ENCODE data around the gene CSMD2.

CSMD2 gene

GRCh38 chr1:33972676-33973395 is 192.2 kb downstream of the CSMD2 start:
- no peak overlapping the region for H3K9ac ChIP-seq (ENCODE audit: low read length)
- H3K4me1 ChIP-seq (ENCODE audit: low read length), result no peaks in the 10 kb centered on the region
- H3K27ac ChIP-seq (ENCODE audit: low read length), result no peak overlapping the region
- no peak overlapping the region for H3K4me3 ChIP-seq (ENCODE audit: low read length)
- H3K9me3 ChIP-seq (ENCODE audit: insufficient read depth, low read length), result no peaks in the 10 kb centered on the region
- H3K79me2 ChIP-seq (ENCODE audit: low read length), result no peaks in the 10 kb centered on the region
- H4K20me1 ChIP-seq (ENCODE audit: insufficient read depth, low read length), result no peaks in the 10 kb centered on the region
- TF ChIP-seq CTCF (IDR thresholded peaks at IDR 0.05; ENCODE audit: low read depth, low read length) (no peak), EZH2phosphoT487 (IDR thresholded peaks at IDR 0.05; ENCODE audit: low read depth) (no peak)
- H3K4me2 ChIP-seq (ENCODE audit: low read length), result no peak overlapping the region
- H2AFZ ChIP-seq (ENCODE audit: low read depth, low read length), result no peak overlapping the region
- no peaks in the 10 kb centered on the region for H3K36me3 ChIP-seq (replicated peaks; ENCODE audit: low read depth, low read length)
- 0 out of 2 replicates have a peak, but pooled peaks cover 5% of the 10 kb centered on the region for H3K27me3 ChIP-seq (ENCODE audit: low read depth, low read length)

DNA sequence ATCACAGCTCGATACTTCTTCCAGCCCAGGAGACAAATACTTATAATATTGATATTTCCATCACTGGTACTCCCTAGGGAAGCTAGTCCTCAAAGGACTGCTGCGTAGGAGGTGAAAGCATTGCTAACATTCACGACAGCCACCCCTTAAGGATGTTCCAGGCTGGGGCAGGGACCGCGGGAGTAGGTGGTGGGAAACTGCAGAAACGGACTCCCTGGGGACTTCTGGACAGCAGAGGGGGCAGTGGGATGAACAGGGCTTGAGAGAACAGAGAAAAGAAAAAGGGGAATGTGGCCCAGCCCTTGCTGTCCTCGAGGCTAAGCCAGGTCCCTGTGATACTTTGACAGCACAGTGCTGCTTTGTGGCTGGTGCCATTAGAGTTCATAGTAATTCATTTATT is 193.1 kb downstream of the CSMD2 start:
- H3K4me1 ChIP-seq (ENCODE audit: low read length), result no peaks in the 10 kb centered on the region
- H3K9me3 ChIP-seq (ENCODE audit: insufficient read depth, low read length), result no peaks in the 10 kb centered on the region
- no peaks in the 10 kb centered on the region for H3K27me3 ChIP-seq (ENCODE audit: low read depth, low read length)
- no peak overlapping the region for H2AFZ ChIP-seq (ENCODE audit: low read depth, low read length)
- H3K27ac ChIP-seq (ENCODE audit: low read length), result no peak overlapping the region
- H3K79me2 ChIP-seq (ENCODE audit: low read length), result no peaks in the 10 kb centered on the region
- no peaks in the 10 kb centered on the region for H4K20me1 ChIP-seq (ENCODE audit: insufficient read depth, low read length)
- no peak overlapping the region for H3K4me3 ChIP-seq (ENCODE audit: low read length)
- H3K9ac ChIP-seq (ENCODE audit: low read length), result no peak overlapping the region
- no peaks in the 10 kb centered on the region for H3K36me3 ChIP-seq (replicated peaks; ENCODE audit: low read depth, low read length)
- no peak overlapping the region for H3K4me2 ChIP-seq (ENCODE audit: low read length)
- TF ChIP-seq CTCF (IDR thresholded peaks at IDR 0.05; ENCODE audit: low read depth, low read length) (no peak), EZH2phosphoT487 (IDR thresholded peaks at IDR 0.05; ENCODE audit: low read depth) (no peak)

DNA sequence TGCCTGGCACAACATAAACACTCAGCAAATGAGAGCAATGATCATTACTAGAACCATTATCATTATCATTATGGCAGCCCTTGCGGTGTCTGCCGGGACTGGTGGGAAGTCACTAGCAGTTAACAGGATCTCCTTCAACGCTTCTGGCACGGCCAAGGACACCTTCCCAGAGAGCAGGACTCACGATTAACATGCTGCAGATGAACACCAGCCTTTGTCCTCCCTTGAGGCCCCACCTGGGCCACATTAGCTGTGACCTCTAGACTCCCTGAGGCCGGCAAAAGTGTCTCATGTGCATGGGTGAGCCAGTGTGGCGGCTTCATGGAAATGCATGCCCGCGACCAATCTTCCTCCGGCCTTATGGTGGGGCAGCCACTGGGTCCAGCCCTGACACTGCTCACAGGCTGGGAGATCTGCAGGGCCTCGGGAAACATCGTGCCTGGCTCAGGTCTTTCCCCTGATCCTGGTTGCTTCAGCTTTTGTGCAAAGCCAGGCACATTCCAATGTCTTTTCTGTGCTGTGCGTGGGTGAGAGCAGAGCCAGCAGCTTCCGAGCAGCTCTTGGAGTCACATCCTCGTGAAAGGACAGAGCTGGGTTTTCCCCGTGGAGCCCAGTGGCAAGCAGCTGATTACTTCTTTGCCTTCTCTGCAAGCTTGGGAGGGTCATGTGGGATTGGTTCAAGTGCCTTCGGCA is 193.9 kb downstream of the CSMD2 start:
- Histone ChIP-seq H3K4me2 (ENCODE audit: low read length) (no peak overlapping the region), H3K9ac (ENCODE audit: low read length) (no peak overlapping the region)

More for the DNA sequence above, 193.9 kb downstream of the CSMD2 start:
- Histone ChIP-seq H3K9me3 (ENCODE audit: insufficient read depth, low read length) (no peaks in the 10 kb centered on the region), H2AFZ (ENCODE audit: low read depth, low read length) (no peak overlapping the region), H3K4me1 (ENCODE audit: low read length) (no peaks in the 10 kb centered on the region), H3K4me3 (ENCODE audit: low read length) (no peak overlapping the region), H3K27me3 (ENCODE audit: low read depth, low read length) (no peaks in the 10 kb centered on the region), H4K20me1 (ENCODE audit: insufficient read depth, low read length) (no peaks in the 10 kb centered on the region), H3K36me3 (replicated peaks; ENCODE audit: low read depth, low read length) (no peaks in the 10 kb centered on the region), H3K27ac (ENCODE audit: low read length) (no peak overlapping the region), H3K79me2 (ENCODE audit: low read length) (no peaks in the 10 kb centered on the region)
- TF ChIP-seq CTCF (IDR thresholded peaks at IDR 0.05; ENCODE audit: low read depth, low read length), result no peak
- TF ChIP-seq EZH2phosphoT487 (IDR thresholded peaks at IDR 0.05; ENCODE audit: low read depth), result no peak
